H9 (cell line): Measurements from ENCODE around the gene COG4. TPM values are rescaled to one million over a fixed set of nuclear protein-coding genes. Genes with fewer than 3 reads are reported as not detected.

Experiments
- DNase-seq: peaks from one replicate; pipeline ENCODE4 v3.0.0-alpha.2; 2017
- H2AFZ ChIP-seq: one replicate; pipeline ENCODE4 v1.6.1; 2013; ENCODE audit warnings: mild to moderate bottlenecking, low read length, control low read depth, moderate library complexity
- H2AK5ac ChIP-seq: 2 replicates; pipeline ENCODE4 v1.6.1; 2013; ENCODE audit warnings: low read length, control low read depth, mixed read lengths; ENCODE audit not compliant: insufficient read length
- H2BK120ac ChIP-seq: one replicate; pipeline ENCODE4 v1.6.1; 2013; ENCODE audit warnings: low read depth, mild to moderate bottlenecking, low read length, control low read depth, inconsistent platforms; ENCODE audit not compliant: poor library complexity, severe bottlenecking
- H2BK12ac ChIP-seq: 2 replicates; pipeline ENCODE4 v1.6.1; 2013; ENCODE audit warnings: low read length, control low read depth, mixed read lengths, low read depth; ENCODE audit not compliant: insufficient read length
- H2BK15ac ChIP-seq: 2 replicates; pipeline ENCODE4 v1.6.1; 2013; ENCODE audit warnings: low read depth, low read length, control low read depth
- H2BK20ac ChIP-seq: one replicate; pipeline ENCODE4 v1.6.1; 2013; ENCODE audit warnings: low read depth, mild to moderate bottlenecking, low read length, control low read depth, inconsistent platforms; ENCODE audit not compliant: poor library complexity, severe bottlenecking
- H2BK5ac ChIP-seq: 2 replicates; pipeline ENCODE4 v1.6.1; 2013; ENCODE audit warnings: low read length, control low read depth, mixed read lengths; ENCODE audit not compliant: insufficient read length
- H3K14ac ChIP-seq: 2 replicates; pipeline ENCODE4 v1.6.1; 2013; ENCODE audit warnings: low read length, control low read depth; ENCODE audit not compliant: insufficient read depth
- H3K18ac ChIP-seq: 2 replicates; pipeline ENCODE4 v1.6.1; 2013; ENCODE audit warnings: low read depth, mild to moderate bottlenecking, mixed read lengths, low read length, control low read depth; ENCODE audit not compliant: insufficient read length
- H3K23ac ChIP-seq: 2 replicates; pipeline ENCODE4 v1.6.1; 2013; ENCODE audit warnings: low read length, control low read depth, mixed read lengths, low read depth; ENCODE audit not compliant: insufficient read length
- H3K23me2 ChIP-seq: 2 replicates; pipeline ENCODE4 v1.6.1; 2013; ENCODE audit warnings: low read depth, mild to moderate bottlenecking, mixed read lengths, low read length, control low read depth; ENCODE audit not compliant: insufficient read length, poor library complexity, severe bottlenecking
- H3K27ac ChIP-seq: 2 replicates; pipeline ENCODE4 v1.5.1; 2013; ENCODE audit warnings: low read length, control low read depth, mixed read lengths, low read depth; ENCODE audit not compliant: insufficient read length
- H3K27me3 ChIP-seq: 2 replicates; pipeline ENCODE4 v1.6.1; 2013; ENCODE audit warnings: low read length, control low read depth, inconsistent platforms; ENCODE audit not compliant: insufficient read depth
- H3K4ac ChIP-seq: 2 replicates; pipeline ENCODE4 v1.6.1; 2013; ENCODE audit warnings: low read depth, mild to moderate bottlenecking, control low read depth, inconsistent platforms, low read length, moderate library complexity
- H3K4me1 ChIP-seq: 2 replicates; pipeline ENCODE4 v1.6.1; 2013; ENCODE audit warnings: low read length, control low read depth, inconsistent platforms; ENCODE audit not compliant: insufficient read depth
- H3K4me2 ChIP-seq: 2 replicates; pipeline ENCODE4 v1.6.1; 2013; ENCODE audit warnings: low read length, control low read depth, mixed read lengths; ENCODE audit not compliant: insufficient read length, insufficient read depth
- H3K56ac ChIP-seq: 2 replicates; pipeline ENCODE4 v1.6.1; 2013; ENCODE audit warnings: low read depth, mild to moderate bottlenecking, mixed read lengths, low read length, control low read depth; ENCODE audit not compliant: insufficient read length
- H3K79me1 ChIP-seq: 2 replicates; pipeline ENCODE4 v1.6.1; 2013; ENCODE audit warnings: low read depth, mild to moderate bottlenecking, moderate library complexity, low read length, control low read depth, inconsistent platforms; ENCODE audit not compliant: insufficient read depth, poor library complexity, severe bottlenecking
- H3K79me2 ChIP-seq: 2 replicates; pipeline ENCODE4 v1.6.1; 2013; ENCODE audit warnings: low read length, control low read depth, inconsistent platforms; ENCODE audit not compliant: insufficient read depth
- H3K9ac ChIP-seq: 2 replicates; pipeline ENCODE4 v1.6.1; 2013; ENCODE audit warnings: low read length, control low read depth, mixed read lengths; ENCODE audit not compliant: insufficient read length; ENCODE audit errors: extremely low read depth
- H3K9me3 ChIP-seq: one replicate; pipeline ENCODE4 v1.6.1; 2013; ENCODE audit warnings: low read depth, low read length, inconsistent platforms; ENCODE audit not compliant: control insufficient read depth
- H3T11ph ChIP-seq: one replicate; pipeline ENCODE4 v1.6.1; 2013; ENCODE audit warnings: mild to moderate bottlenecking, low read length, control low read depth, inconsistent platforms
- H4K20me1 ChIP-seq: one replicate; pipeline ENCODE4 v1.6.1; 2013; ENCODE audit not compliant: control insufficient read depth, insufficient read length, insufficient read depth
- H4K5ac ChIP-seq: 2 replicates; pipeline ENCODE4 v1.6.1; 2013; ENCODE audit warnings: low read depth, mild to moderate bottlenecking, mixed read lengths, low read length, control low read depth; ENCODE audit not compliant: insufficient read length
- H4K8ac ChIP-seq: replicated peaks from 2 replicates; pipeline ENCODE4 v1.6.1; 2013; ENCODE audit warnings: low read length, control low read depth, mixed read lengths, low read depth; ENCODE audit not compliant: insufficient read length
- H4K91ac ChIP-seq: 2 replicates; pipeline ENCODE4 v1.6.1; 2013; ENCODE audit warnings: low read depth, mild to moderate bottlenecking, moderate library complexity, mixed read lengths, low read length, control low read depth; ENCODE audit not compliant: insufficient read length
- H3K27ac Mint-ChIP-seq, 3 experiments: 2 replicates in 2 of 3; 3 replicates in 1 of 3; pipeline ENCODE4 v1.8.0; 2020 to 2021; ENCODE audit warnings: mixed read lengths in 3 of 3, mild to moderate bottlenecking in 1 of 3, moderate library complexity in 1 of 3
- H3K27me3 Mint-ChIP-seq: 2 replicates; pipeline ENCODE4 v1.8.0; 2021; ENCODE audit warnings: low read depth, mild to moderate bottlenecking, moderate library complexity, mixed read lengths
- H3K36me3 Mint-ChIP-seq, 3 experiments: 2 replicates in 2 of 3; 3 replicates in 1 of 3; pipeline ENCODE4 v1.8.0; 2020 to 2021; ENCODE audit warnings: low read depth in 3 of 3, mixed read lengths in 3 of 3; ENCODE audit not compliant: insufficient read depth in 1 of 3
- H3K4me1 Mint-ChIP-seq, 2 experiments: 2 replicates each; pipeline ENCODE4 v1.8.0; 2020; ENCODE audit warnings: mixed read lengths in 2 of 2
- H3K4me3 Mint-ChIP-seq, 2 experiments: 2 replicates in 1 of 2; 3 replicates in 1 of 2; pipeline ENCODE4 v1.8.0; 2020 to 2021; ENCODE audit warnings: mild to moderate bottlenecking in 2 of 2, mixed read lengths in 2 of 2, moderate library complexity in 1 of 2
- H3K9me3 Mint-ChIP-seq, 2 experiments: 2 replicates in 1 of 2; 3 replicates in 1 of 2; pipeline ENCODE4 v1.8.0; 2020; ENCODE audit warnings: mild to moderate bottlenecking in 2 of 2, mixed read lengths in 2 of 2, moderate library complexity in 1 of 2
- WGBS: extraction: QIAGEN DNeasy Blood & Tissue Kit; methylation state at CpG from one replicate; pipeline ENCODE4 v1.1.7; 2013; ENCODE audit warnings: missing lambda C conversion rate, low lambda C conversion rate, mixed read lengths; ENCODE audit not compliant: insufficient read length; ENCODE audit errors: extremely low coverage; 5-methylcytosine and 5-hydroxymethylcytosine counted together
- total RNA-seq: library from RNA; stranded (reverse); gene quantifications from 2 replicates; pipeline ENCODE4 v1.2.1, GENCODE V29; 2021
- TF ChIP-seq, protein P1 (sequence below): fragments of 200-600 bp; sonication (generic); conservative IDR thresholded peaks from 3 replicates; pipeline ENCODE4 v1.8.0; 2021; ENCODE audit warnings: antibody characterized with exemption, mild to moderate bottlenecking

Gene COG4
- total RNA-seq, 1 experiment from 2014 or later, result 51.9 TPM

DNA sequence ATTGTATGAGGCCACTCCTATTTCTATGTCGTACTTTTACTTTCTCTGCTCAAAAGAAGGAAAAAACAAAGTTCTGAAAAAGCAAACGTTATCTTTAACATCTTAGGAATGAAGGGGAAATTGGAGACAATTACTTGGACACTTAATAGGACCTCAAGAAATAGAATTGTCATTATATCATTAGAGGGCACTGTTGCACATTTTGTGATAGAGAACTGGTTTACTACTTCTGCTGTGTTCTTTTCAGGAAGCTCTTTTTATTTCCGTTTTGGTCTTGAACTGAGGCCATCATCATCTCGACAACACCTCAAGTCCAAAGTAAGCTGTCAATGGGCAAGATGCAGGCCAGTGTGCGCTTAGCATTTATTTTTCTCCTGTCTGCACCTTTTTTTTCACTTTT is 14.6 kb downstream of the COG4 start:
- Histone ChIP-seq H3K79me2 (no peaks in the 10 kb centered on the region), H3K23me2 (no peaks in the 10 kb centered on the region), H3K56ac (no peak overlapping the region), H3K18ac (no peak overlapping the region), H3K9ac (no peak overlapping the region), H2AFZ (no peak overlapping the region), H2BK5ac (no peak overlapping the region), H3K79me1 (no peaks in the 10 kb centered on the region), H3K9me3 (no peaks in the 10 kb centered on the region), H2BK120ac (no peak overlapping the region), H2BK20ac (no peak overlapping the region), H4K5ac (no peak overlapping the region), H4K20me1 (no peaks in the 10 kb centered on the region), H4K8ac (no peak overlapping the region), H3K4me2 (no peak overlapping the region), H4K91ac (no peak overlapping the region), H3K4me1 (no peaks in the 10 kb centered on the region), H2BK15ac (no peak overlapping the region), H3K23ac (no peak overlapping the region), H3K14ac (no peak overlapping the region), H2BK12ac (no peak overlapping the region), H2AK5ac (no peak overlapping the region), H3T11ph (no peak overlapping the region), H3K27ac (no peak overlapping the region), H3K27me3 (no peaks in the 10 kb centered on the region), H3K4ac (no peak overlapping the region)
- H3K36me3 Mint-ChIP-seq, result peaks cover 13 to 57% (median 50%) of the 10 kb centered on the region in 3 experiments
- H3K27me3 Mint-ChIP-seq, result no peaks in the 10 kb centered on the region
- H3K9me3 Mint-ChIP-seq, result no peaks in the 10 kb centered on the region
- H3K27ac Mint-ChIP-seq, result no peak overlapping the region
- no peak for DNase-seq
- no peaks in the 10 kb centered on the region for H3K4me1 Mint-ChIP-seq
- TF ChIP-seq, protein P1, sequence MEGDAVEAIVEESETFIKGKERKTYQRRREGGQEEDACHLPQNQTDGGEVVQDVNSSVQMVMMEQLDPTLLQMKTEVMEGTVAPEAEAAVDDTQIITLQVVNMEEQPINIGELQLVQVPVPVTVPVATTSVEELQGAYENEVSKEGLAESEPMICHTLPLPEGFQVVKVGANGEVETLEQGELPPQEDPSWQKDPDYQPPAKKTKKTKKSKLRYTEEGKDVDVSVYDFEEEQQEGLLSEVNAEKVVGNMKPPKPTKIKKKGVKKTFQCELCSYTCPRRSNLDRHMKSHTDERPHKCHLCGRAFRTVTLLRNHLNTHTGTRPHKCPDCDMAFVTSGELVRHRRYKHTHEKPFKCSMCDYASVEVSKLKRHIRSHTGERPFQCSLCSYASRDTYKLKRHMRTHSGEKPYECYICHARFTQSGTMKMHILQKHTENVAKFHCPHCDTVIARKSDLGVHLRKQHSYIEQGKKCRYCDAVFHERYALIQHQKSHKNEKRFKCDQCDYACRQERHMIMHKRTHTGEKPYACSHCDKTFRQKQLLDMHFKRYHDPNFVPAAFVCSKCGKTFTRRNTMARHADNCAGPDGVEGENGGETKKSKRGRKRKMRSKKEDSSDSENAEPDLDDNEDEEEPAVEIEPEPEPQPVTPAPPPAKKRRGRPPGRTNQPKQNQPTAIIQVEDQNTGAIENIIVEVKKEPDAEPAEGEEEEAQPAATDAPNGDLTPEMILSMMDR, result peak; percentile 24; the same call in 2 of the 3 replicates
- no CpG with 5 or more reads among the region's 5 CpGs for WGBS
- no peak overlapping the region for H3K4me3 Mint-ChIP-seq
